ENCODE results near the gene HRH4.

HRH4 gene

DNA sequence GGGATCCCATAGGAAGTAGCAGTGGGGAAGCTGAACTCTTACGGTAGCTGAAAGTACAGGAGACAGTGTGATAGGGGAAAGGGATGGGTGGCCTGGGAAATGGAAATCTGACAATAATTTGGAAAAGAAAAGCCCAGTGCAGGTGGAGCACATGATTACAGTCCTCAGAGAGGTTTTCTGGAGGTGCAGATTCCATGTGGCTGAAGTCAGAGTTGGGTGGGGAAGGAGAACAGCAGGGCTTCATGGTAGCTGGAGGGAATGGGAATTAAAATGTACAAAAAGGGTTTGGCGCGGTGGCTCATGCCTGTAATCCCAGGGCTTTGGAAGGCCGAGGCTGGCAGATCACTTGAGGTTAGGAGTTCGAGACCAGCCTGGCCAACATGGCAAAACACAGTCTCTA lies 12.2 kb downstream of the HRH4 start:
- in situ Hi-C loops (cut with MboI; ENCODE audit: low sequenced_read_pairs, unreplicated experiment), result no loop called here
- DNase-seq (ENCODE audit: low spot score), result no peak
- TF ChIP-seq, protein P1, sequence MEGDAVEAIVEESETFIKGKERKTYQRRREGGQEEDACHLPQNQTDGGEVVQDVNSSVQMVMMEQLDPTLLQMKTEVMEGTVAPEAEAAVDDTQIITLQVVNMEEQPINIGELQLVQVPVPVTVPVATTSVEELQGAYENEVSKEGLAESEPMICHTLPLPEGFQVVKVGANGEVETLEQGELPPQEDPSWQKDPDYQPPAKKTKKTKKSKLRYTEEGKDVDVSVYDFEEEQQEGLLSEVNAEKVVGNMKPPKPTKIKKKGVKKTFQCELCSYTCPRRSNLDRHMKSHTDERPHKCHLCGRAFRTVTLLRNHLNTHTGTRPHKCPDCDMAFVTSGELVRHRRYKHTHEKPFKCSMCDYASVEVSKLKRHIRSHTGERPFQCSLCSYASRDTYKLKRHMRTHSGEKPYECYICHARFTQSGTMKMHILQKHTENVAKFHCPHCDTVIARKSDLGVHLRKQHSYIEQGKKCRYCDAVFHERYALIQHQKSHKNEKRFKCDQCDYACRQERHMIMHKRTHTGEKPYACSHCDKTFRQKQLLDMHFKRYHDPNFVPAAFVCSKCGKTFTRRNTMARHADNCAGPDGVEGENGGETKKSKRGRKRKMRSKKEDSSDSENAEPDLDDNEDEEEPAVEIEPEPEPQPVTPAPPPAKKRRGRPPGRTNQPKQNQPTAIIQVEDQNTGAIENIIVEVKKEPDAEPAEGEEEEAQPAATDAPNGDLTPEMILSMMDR (IDR thresholded peaks at IDR 0.05; ENCODE audit: borderline replicate concordance, control extremely low read depth, extremely low read depth, insufficient read depth, missing control alignments), result no peak

DNA sequence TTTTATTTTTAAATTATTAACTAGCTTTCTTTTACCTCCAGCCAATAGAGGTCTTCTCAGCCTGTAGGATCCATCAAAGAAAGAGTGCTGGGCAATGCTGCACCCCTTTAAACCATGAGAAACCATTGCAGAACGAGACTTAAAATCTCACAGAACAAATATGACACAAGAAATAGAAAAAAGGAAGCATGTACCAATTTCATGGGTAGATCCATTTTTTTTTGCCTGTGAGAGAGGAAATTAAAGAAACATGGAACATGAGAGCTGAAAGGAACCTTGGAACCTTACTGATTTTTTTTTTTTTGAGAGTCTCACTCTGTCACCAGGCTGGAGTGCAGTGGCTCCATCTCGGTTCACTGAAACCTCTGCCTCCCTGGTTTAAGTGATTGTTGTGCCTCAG lies 14.0 kb downstream of the HRH4 start:
- no peak for DNase-seq (ENCODE audit: low spot score)
- TF ChIP-seq, protein P1 (IDR thresholded peaks at IDR 0.05; ENCODE audit: borderline replicate concordance, control extremely low read depth, extremely low read depth, insufficient read depth, missing control alignments), result no peak
- in situ Hi-C loops (cut with MboI; ENCODE audit: low sequenced_read_pairs, unreplicated experiment), result no loop called here

DNA sequence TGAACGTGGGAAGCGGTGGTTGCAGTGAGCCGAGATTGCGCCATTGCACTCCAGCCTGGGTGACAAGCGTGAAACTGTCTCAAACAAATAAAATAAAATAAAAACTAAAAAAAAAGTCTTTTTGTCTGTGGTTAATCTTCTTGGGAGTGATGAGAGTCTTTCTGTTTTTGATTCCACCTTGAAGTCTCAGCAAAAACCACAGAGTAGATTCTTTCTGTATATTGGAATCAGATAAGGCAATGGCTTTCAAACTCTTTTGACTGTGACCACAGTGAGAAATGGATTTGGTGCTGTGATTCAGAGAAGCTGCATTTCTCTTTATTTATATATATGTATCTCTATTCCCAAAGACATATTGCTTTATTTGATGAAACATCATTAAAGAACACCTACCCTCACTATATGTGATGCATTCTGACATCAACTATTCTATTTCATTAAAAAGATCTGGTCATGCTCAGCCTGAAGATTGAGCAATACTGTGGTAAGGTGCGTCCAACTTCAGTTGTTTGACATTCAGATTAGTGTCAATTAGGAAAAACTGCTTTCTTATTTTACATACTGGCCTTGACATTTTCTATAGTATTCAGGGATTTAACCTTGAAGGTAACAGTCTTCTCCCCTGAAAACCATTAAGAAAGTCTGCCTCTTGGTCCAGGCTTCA lies 15.6 kb downstream of the HRH4 start:
- TF ChIP-seq, protein P1 (IDR thresholded peaks at IDR 0.05; ENCODE audit: borderline replicate concordance, control extremely low read depth, extremely low read depth, insufficient read depth, missing control alignments), result no peak
- in situ Hi-C loops (cut with MboI; ENCODE audit: low sequenced_read_pairs, unreplicated experiment), result no loop called here

DNA sequence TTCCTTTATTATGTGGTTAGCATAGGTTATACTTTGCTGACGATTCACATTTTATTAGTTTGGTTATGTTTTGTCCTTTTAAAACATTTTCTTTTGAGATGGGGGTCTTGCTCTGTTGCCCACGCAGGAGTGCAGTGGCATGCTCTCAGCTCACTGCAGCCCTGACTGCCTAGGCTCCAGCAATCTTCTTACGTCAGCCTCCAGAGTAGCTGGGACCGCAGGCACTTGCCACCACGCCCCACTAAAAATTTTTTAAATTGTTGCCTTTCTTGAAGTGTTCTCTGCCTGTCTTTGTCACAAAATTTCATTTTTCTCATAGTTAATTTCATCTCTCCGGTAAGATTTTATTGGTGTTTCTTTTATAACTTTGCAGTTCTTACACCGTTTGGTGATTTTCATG lies 18.9 kb downstream of the HRH4 start:
- in situ Hi-C loops (cut with MboI; ENCODE audit: low sequenced_read_pairs, unreplicated experiment), result no loop called here
- TF ChIP-seq, protein P1 (IDR thresholded peaks at IDR 0.05; ENCODE audit: borderline replicate concordance, control extremely low read depth, extremely low read depth, insufficient read depth, missing control alignments), result no peak
- DNase-seq (ENCODE audit: low spot score), result no peak

More for the DNA sequence above, 15.6 kb downstream of the HRH4 start:
- DNase-seq (ENCODE audit: low spot score), result no peak

DNA sequence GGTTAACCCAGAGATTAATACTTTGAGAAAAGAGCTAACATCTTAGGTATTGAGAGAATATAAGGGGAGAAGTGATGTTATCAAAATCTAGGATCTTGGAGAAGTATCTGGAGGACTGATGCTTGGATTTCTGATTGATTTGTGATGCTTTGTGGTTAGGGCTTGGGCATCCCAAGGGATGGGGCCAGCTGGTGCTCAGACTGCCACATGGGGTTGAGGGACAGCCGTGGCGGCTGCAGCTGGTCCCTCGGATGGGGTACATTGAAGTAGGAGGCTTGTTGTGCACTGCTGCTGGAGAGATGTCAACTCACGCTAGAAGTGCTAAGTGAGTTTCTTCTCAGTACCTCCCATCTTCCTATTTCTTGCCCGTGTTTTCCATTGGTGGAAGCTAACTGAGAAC lies 22.4 kb downstream of the HRH4 start:
- in situ Hi-C loops (cut with MboI; ENCODE audit: low sequenced_read_pairs, unreplicated experiment), result no loop called here
- TF ChIP-seq, protein P1 (IDR thresholded peaks at IDR 0.05; ENCODE audit: borderline replicate concordance, control extremely low read depth, extremely low read depth, insufficient read depth, missing control alignments), result no peak
- no peak for DNase-seq (ENCODE audit: low spot score)

DNA sequence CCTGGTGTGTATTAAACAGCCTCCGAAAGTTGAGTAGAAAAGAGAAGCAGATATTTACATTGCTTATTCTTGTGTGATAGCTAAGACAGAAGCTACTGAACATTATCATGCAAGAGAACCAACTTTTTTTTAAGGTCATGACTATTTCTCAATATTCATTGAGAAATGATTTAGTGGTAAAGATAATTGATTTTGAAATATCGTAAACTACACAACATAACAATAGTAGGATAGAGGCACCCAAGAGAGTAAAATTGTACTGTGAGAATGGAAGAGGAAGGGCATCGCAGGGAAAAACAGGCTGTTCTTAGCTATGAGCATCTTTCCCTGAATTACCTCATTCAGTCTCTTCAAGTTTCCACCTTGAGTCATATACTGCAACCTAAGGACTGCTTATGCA lies 25.2 kb downstream of the HRH4 start:
- in situ Hi-C loops (cut with MboI; ENCODE audit: low sequenced_read_pairs, unreplicated experiment), result no loop called here
- no peak for DNase-seq (ENCODE audit: low spot score)
- TF ChIP-seq, protein P1 (IDR thresholded peaks at IDR 0.05; ENCODE audit: borderline replicate concordance, control extremely low read depth, extremely low read depth, insufficient read depth, missing control alignments), result no peak
